RWPE2 (cell line): ENCODE results near the gene LRP4.

Experiments used
- ATAC-seq: fragments of 200-7000 bp; cut with Tn5 transposase; 3 replicates; pipeline ENCODE4 v1.9.1; 2021; ENCODE audit warnings: low read depth
- DNase-seq: peaks from one replicate; pipeline ENCODE4 v3.0.0-alpha.2; 2020; ENCODE audit warnings: low spot score
- H3K27ac ChIP-seq: fragments of 450-650 bp; 2 replicates; pipeline ENCODE4 v1.5.1; 2017; ENCODE audit warnings: mild to moderate bottlenecking; ENCODE audit not compliant: poor library complexity, severe bottlenecking
- H3K27me3 ChIP-seq: fragments of 250-450 bp; sonication (Bioruptor Pico); 2 replicates; pipeline ENCODE4 v1.5.1; 2021; ENCODE audit warnings: mild to moderate bottlenecking, moderate library complexity; ENCODE audit not compliant: insufficient read depth, poor library complexity, severe bottlenecking
- H3K36me3 ChIP-seq: fragments of 250-450 bp; sonication (Bioruptor Pico); 2 replicates; pipeline ENCODE4 v1.5.1; 2020; ENCODE audit warnings: low read depth, mild to moderate bottlenecking, moderate library complexity
- H3K4me1 ChIP-seq: fragments of 250-450 bp; sonication (Bioruptor Pico); 2 replicates; pipeline ENCODE4 v1.5.1; 2021; ENCODE audit warnings: mild to moderate bottlenecking, moderate library complexity; ENCODE audit not compliant: insufficient read depth, poor library complexity, severe bottlenecking
- H3K4me3 ChIP-seq: fragments of 250-450 bp; sonication (Bioruptor Pico); 2 replicates; pipeline ENCODE4 v1.5.1; 2021; ENCODE audit warnings: mild to moderate bottlenecking, moderate library complexity; ENCODE audit not compliant: severe bottlenecking
- H3K9me3 ChIP-seq: fragments of 250-450 bp; sonication (Bioruptor Pico); 2 replicates; pipeline ENCODE4 v1.5.1; 2021; ENCODE audit warnings: mild to moderate bottlenecking, moderate library complexity; ENCODE audit not compliant: severe bottlenecking
- CTCF ChIP-seq: fragments of 450-650 bp; IDR thresholded peaks from one replicate; pipeline ENCODE4 v1.5.1; 2017; ENCODE audit warnings: mild to moderate bottlenecking, moderate library complexity; ENCODE audit not compliant: poor library complexity, severe bottlenecking

The LRP4 gene

GRCh38 chr11:46949297-46949696 is 30.9 kb upstream of the LRP4 start:
- Histone ChIP-seq H3K27ac (no peak overlapping the region), H3K4me3 (no peak overlapping the region), H3K9me3 (no peaks in the 10 kb centered on the region), H3K4me1 (peaks cover 2% of the 10 kb centered on the region), H3K27me3 (no peaks in the 10 kb centered on the region), H3K36me3 (no peaks in the 10 kb centered on the region)
- ATAC-seq (no peak), DNase-seq (no peak)
- no peak for TF ChIP-seq CTCF

- no peaks in the 10 kb centered on the region for H3K27me3 ChIP-seq
- no peak for DNase-seq
These were observed 30.2 kb upstream of the LRP4 start for GRCh38 chr11:46948378-46949131.

GRCh38 chr11:46947399-46948077 is 29.2 kb upstream of the LRP4 start:
- no peak for TF ChIP-seq CTCF
- Histone ChIP-seq H3K4me1 (peaks cover 2% of the 10 kb centered on the region), H3K9me3 (no peaks in the 10 kb centered on the region), H3K27ac (no peak overlapping the region), H3K36me3 (no peaks in the 10 kb centered on the region), H3K4me3 (no peak overlapping the region), H3K27me3 (no peaks in the 10 kb centered on the region)
- ATAC-seq (no peak), DNase-seq (no peak)

More at GRCh38 chr11:46948378-46949131, 30.2 kb upstream of the LRP4 start:
- H3K36me3 ChIP-seq: no peaks in the 10 kb centered on the region
- TF ChIP-seq CTCF: no peak
- ATAC-seq: peak; percentile 73
- no peak overlapping the region for H3K27ac ChIP-seq
- no peaks in the 10 kb centered on the region for H3K9me3 ChIP-seq
- no peak overlapping the region for H3K4me3 ChIP-seq
- peaks cover 2% of the 10 kb centered on the region for H3K4me1 ChIP-seq

GRCh38 chr11:46944356-46945075 is 26.2 kb upstream of the LRP4 start:
- ATAC-seq: no peak
- no peaks in the 10 kb centered on the region for H3K9me3 ChIP-seq

More at GRCh38 chr11:46944356-46945075, 26.2 kb upstream of the LRP4 start:
- Histone ChIP-seq H3K4me3 (no peak overlapping the region), H3K4me1 (peaks cover 2% of the 10 kb centered on the region), H3K36me3 (no peaks in the 10 kb centered on the region), H3K27me3 (no peaks in the 10 kb centered on the region), H3K27ac (no peak overlapping the region)
- no peak for TF ChIP-seq CTCF
- no peak for DNase-seq
